Vagina (tissue), 2 donors: Measurements from ENCODE around the gene PCNX1. TPM values are rescaled to one million over a fixed set of nuclear protein-coding genes. Genes with fewer than 3 reads are reported as not detected.

ENCODE experiments used
- DNase-seq, 2 donors: peaks; one replicate each; pipeline ENCODE4 v3.0.0-alpha.2; 2017; ENCODE audit errors: extremely low spot score in 2 of 2
- H3K27ac ChIP-seq: fragments of 200-600 bp; sonication (generic); one replicate; pipeline ENCODE4 v1.5.1; 2019
- H3K27me3 ChIP-seq: fragments of 200-600 bp; sonication (generic); one replicate; pipeline ENCODE4 v1.5.1; 2019
- H3K36me3 ChIP-seq, 2 donors: fragments of 200-600 bp; sonication (generic); one replicate each; pipeline ENCODE4 v1.5.1; 2017 to 2019
- H3K4me1 ChIP-seq: fragments of 200-600 bp; sonication (generic); one replicate; pipeline ENCODE4 v1.5.1; 2019
- H3K4me3 ChIP-seq, 2 donors: fragments of 200-600 bp; sonication (generic); 1 replicate in 1 of 2; 2 replicates in 1 of 2; pipeline ENCODE4 v1.5.1; 2016 to 2019
- H3K9me3 ChIP-seq: fragments of 200-600 bp; sonication (generic); one replicate; pipeline ENCODE4 v1.5.1; 2019
- POLR2A ChIP-seq, 2 donors: fragments of 450-650 bp; IDR thresholded peaks; one replicate each; pipeline ENCODE4 v1.6.1; 2017; ENCODE audit warnings: antibody characterized with exemption in 2 of 2, mild to moderate bottlenecking in 2 of 2, moderate library complexity in 2 of 2
- POLR2AphosphoS5 ChIP-seq, 2 donors: sonication (generic); formaldehyde crosslinking; IDR thresholded peaks; one replicate each; pipeline ENCODE4 v1.9.0; 2017; ENCODE audit warnings: antibody characterized with exemption in 2 of 2, mild to moderate bottlenecking in 2 of 2, low read depth in 1 of 2; ENCODE audit not compliant: insufficient read depth in 1 of 2
- intact Hi-C: fragments of 100-400 bp; cut with DNase I; formaldehyde crosslinking; loops from one replicate; pipeline ENCODE4 v1.15.1; 2023
- total RNA-seq: library from RNA; depleted of rRNA; stranded (reverse); fragments of >200 nt; gene quantifications from one replicate; pipeline ENCODE4 v1.2.3, GENCODE V29; 2016
- TF ChIP-seq, protein P1 (sequence below), 3 experiments: fragments of 450-650 bp in 2 of 3; fragments of 200-600 bp in 1 of 3; sonication (generic) in 1 of 3; IDR thresholded peaks; one replicate each; pipeline ENCODE4 v1.5.1; 2017 to 2019; ENCODE audit warnings: antibody characterized with exemption in 3 of 3, mild to moderate bottlenecking in 2 of 3, moderate library complexity in 2 of 3

The PCNX1 gene
- total RNA-seq, 1 donor from 2014 or later: 59.7 TPM

DNA sequence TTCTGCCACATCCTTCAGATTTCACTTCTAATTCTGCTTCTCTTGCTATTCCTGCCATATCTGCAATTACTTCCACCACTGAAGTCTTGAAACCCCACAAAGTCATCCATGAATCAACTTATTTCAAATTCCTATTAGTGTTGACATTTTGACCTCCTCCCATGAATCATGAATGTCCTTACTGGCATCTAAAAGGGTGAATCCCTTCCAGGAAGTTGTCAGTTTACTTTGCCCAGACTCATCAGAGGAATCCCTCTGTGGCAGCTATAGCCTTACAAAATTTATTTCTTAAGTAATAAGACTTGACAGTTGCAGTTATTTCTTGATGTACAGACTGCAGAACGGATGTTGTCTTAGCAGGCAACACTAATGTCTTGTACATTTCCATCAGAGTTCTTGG, 162.9 kb downstream of the PCNX1 start:
- DNase-seq: no peak
- Histone ChIP-seq H3K36me3 (peaks cover 0 to 41% of the 10 kb centered on the region in 2 donors), H3K4me1 (no peaks in the 10 kb centered on the region), H3K27me3 (no peaks in the 10 kb centered on the region), H3K27ac (no peak overlapping the region), H3K9me3 (no peaks in the 10 kb centered on the region), H3K4me3 (no peak overlapping the region)
- TF ChIP-seq POLR2AphosphoS5 (IDR thresholded peaks at IDR 0.05; ENCODE audit: insufficient read depth in 1 of 2, low read depth in 1 of 2): no peak
- TF ChIP-seq, protein P1, sequence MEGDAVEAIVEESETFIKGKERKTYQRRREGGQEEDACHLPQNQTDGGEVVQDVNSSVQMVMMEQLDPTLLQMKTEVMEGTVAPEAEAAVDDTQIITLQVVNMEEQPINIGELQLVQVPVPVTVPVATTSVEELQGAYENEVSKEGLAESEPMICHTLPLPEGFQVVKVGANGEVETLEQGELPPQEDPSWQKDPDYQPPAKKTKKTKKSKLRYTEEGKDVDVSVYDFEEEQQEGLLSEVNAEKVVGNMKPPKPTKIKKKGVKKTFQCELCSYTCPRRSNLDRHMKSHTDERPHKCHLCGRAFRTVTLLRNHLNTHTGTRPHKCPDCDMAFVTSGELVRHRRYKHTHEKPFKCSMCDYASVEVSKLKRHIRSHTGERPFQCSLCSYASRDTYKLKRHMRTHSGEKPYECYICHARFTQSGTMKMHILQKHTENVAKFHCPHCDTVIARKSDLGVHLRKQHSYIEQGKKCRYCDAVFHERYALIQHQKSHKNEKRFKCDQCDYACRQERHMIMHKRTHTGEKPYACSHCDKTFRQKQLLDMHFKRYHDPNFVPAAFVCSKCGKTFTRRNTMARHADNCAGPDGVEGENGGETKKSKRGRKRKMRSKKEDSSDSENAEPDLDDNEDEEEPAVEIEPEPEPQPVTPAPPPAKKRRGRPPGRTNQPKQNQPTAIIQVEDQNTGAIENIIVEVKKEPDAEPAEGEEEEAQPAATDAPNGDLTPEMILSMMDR (IDR thresholded peaks at IDR 0.05): no peak
- TF ChIP-seq POLR2A (IDR thresholded peaks at IDR 0.05): no peak
- intact Hi-C loops: no loop called here

DNA sequence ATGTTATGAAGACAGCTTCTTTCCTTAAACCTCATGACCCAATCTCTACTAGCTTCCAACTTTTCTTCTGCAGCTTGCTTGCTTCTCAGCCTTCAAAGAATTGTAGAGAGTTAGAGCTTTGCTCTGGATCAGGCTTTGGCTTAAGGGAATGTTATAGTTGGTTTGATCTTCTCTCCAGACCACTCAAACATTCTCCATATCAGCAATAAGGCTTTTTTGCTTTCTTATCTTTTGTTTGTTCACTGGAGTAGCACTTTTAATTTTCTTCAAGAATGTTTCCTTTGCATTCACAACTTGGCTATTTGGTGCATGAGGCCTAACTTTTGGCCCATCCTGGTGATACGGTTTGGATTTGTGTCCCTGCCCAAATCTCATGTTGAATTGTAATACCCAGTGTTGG, 163.8 kb downstream of the PCNX1 start:
- Histone ChIP-seq H3K9me3 (no peaks in the 10 kb centered on the region), H3K27ac (no peak overlapping the region), H3K4me1 (no peaks in the 10 kb centered on the region), H3K27me3 (no peaks in the 10 kb centered on the region), H3K36me3 (peaks cover 0 to 45% of the 10 kb centered on the region in 2 donors), H3K4me3 (no peak overlapping the region)
- intact Hi-C loops: no loop called here
- TF ChIP-seq POLR2AphosphoS5 (IDR thresholded peaks at IDR 0.05; ENCODE audit: insufficient read depth in 1 of 2, low read depth in 1 of 2): no peak
- TF ChIP-seq POLR2A (IDR thresholded peaks at IDR 0.05): no peak
- TF ChIP-seq, protein P1 (IDR thresholded peaks at IDR 0.05): no peak
- no peak for DNase-seq

DNA sequence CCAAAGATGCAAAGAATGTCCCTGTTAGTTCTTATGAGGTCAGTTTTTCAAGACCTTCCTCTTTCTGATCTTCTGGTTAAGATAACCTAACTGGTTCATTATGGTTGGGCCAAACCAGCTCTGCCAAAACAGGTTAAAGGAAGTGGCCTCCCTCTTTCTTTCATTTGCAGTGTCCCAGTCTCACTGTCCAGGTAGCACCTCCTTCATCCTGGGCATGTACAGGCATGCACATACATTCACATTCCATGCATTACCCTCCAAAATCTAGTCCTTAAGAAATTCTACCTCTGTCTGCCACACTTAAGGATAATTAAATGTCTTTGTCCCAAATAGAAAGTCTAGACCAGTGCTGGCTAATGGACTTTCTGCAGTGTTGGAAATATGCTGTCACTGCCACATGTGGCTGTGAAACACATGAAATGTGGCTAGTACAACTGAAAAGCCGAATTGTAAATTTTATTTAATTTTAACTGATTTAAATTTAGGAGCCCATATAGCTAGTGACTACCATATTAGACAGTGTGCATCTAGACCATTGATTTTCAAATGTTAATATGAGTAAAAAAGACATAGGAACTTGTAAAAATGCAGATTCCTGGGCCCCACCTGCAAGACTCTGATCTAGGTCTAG, 169.3 kb downstream of the PCNX1 start:
- peaks cover 0 to 66% of the 10 kb centered on the region in 2 donors for H3K36me3 ChIP-seq
- DNase-seq: no peak
- H3K4me1 ChIP-seq: no peaks in the 10 kb centered on the region
- TF ChIP-seq POLR2A (IDR thresholded peaks at IDR 0.05): no peak
- no peak for TF ChIP-seq POLR2AphosphoS5 (IDR thresholded peaks at IDR 0.05; ENCODE audit: insufficient read depth in 1 of 2, low read depth in 1 of 2)
- TF ChIP-seq, protein P1 (IDR thresholded peaks at IDR 0.05): no peak
- H3K4me3 ChIP-seq: no peak overlapping the region
- H3K27me3 ChIP-seq: no peaks in the 10 kb centered on the region
- no peak overlapping the region for H3K27ac ChIP-seq
- peaks cover 10% of the 10 kb centered on the region for H3K9me3 ChIP-seq
- intact Hi-C loops: no loop called here

DNA sequence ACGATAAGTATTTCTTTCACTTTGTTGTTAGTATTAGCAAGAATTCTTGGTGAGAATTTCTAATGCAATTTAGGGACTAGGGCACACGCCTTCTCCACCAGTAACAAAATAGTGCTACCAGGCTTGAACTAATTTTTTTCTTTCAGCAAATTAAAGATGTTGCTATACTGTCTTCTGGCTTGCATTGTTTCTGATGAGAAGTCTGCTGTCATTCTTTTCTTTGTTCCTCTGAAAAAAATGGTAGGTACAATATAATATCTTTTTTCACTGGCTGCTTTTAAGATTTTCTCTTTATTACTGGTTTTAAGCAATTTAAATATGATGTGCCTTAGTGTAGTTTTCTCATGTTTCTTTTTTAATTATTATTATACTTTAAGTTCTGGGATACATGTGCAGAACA, 171.2 kb downstream of the PCNX1 start:
- no peak for DNase-seq
- Histone ChIP-seq H3K27ac (no peak overlapping the region), H3K4me3 (no peak overlapping the region), H3K9me3 (peaks cover 10% of the 10 kb centered on the region), H3K4me1 (no peaks in the 10 kb centered on the region), H3K36me3 (peaks cover 0 to 49% of the 10 kb centered on the region in 2 donors), H3K27me3 (no peaks in the 10 kb centered on the region)
- intact Hi-C loops: no loop called here
- TF ChIP-seq, protein P1 (IDR thresholded peaks at IDR 0.05): no peak
- TF ChIP-seq POLR2AphosphoS5 (IDR thresholded peaks at IDR 0.05; ENCODE audit: insufficient read depth in 1 of 2, low read depth in 1 of 2): no peak
- no peak for TF ChIP-seq POLR2A (IDR thresholded peaks at IDR 0.05)

DNA sequence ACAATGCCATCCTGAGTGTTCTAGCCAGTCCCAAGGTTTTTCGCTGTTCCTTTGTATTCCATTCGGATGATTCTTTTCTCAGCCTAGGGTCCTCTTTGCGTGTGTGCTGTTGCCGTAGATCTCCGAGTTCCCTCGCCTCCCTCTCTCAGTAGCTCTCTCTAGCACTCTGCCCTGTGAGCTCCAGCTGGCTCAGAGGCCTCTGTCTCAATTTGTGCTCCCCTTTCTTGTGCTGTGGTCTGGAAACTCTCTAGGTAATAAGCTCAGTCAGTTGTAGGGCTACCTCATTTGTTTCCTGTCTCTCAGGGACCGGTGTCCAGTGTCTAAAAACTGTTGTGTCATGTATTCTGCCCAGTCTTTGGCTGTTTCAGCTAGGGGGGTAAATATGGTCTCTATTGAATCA, 179.3 kb downstream of the PCNX1 start:
- TF ChIP-seq, protein P1 (IDR thresholded peaks at IDR 0.05): no peak
- no peak for TF ChIP-seq POLR2AphosphoS5 (IDR thresholded peaks at IDR 0.05; ENCODE audit: insufficient read depth in 1 of 2, low read depth in 1 of 2)
- no peaks in the 10 kb centered on the region for H3K9me3 ChIP-seq
- intact Hi-C loops: no loop called here
- H3K4me1 ChIP-seq: no peaks in the 10 kb centered on the region
- no peak overlapping the region for H3K27ac ChIP-seq
- H3K4me3 ChIP-seq: no peak overlapping the region
- H3K36me3 ChIP-seq: peaks cover 7 to 36% of the 10 kb centered on the region in 2 donors
- no peaks in the 10 kb centered on the region for H3K27me3 ChIP-seq
- DNase-seq: no peak
